IMR-90 (cell line): ENCODE measurements around the gene ACTR5. TPM values are rescaled to one million over a fixed set of nuclear protein-coding genes. Genes with fewer than 3 reads are reported as not detected.

Experiments used
- ATAC-seq: fragments of 200-7000 bp; cut with Tn5 transposase; 2 replicates; pipeline ENCODE4 v1.9.1; 2020; ENCODE audit warnings: low read depth, mild to moderate bottlenecking, moderate library complexity
- BruUV-seq: library from RNA; stranded (reverse); fragments of 400-500 nt; replicated peaks from 2 replicates; lab custom pipeline; 2021; lab: Mats Ljungman, UMichigan
- CTCF ChIA-PET: fragments of 300-600 bp; formaldehyde crosslinking; extraction: SDS; loops from one replicate; lab custom pipeline; 2021; ENCODE audit warnings: antibody characterized with exemption; lab: Yijun Ruan, JAX
- POLR2A ChIA-PET: fragments of 300-600 bp; sonication (Branson Sonifier 250); formaldehyde crosslinking; loops from one replicate; lab custom pipeline; 2022; ENCODE audit warnings: antibody characterized with exemption; ENCODE audit not compliant: unreplicated experiment; lab: Charles Lee
- DNase-seq: peaks from one replicate; pipeline ENCODE4 v3.0.0; 2013
- H2AFZ ChIP-seq: replicated peaks from 2 replicates; pipeline ENCODE3; 2013; ENCODE audit warnings: low read length, mild to moderate bottlenecking; ENCODE audit not compliant: poor library complexity
- H2AK5ac ChIP-seq: 2 replicates; pipeline ENCODE4 v1.6.1; 2013; ENCODE audit warnings: low read depth, low read length, inconsistent platforms
- H2AK9ac ChIP-seq: replicated peaks from 2 replicates; pipeline ENCODE3; 2013; ENCODE audit warnings: mild to moderate bottlenecking, low read depth, low read length, moderate library complexity; ENCODE audit not compliant: poor library complexity
- H2BK120ac ChIP-seq: 2 replicates; pipeline ENCODE4 v1.6.1; 2013; ENCODE audit warnings: low read depth, low read length, inconsistent platforms
- H2BK15ac ChIP-seq: 3 replicates; pipeline ENCODE4 v1.6.1; 2013; ENCODE audit warnings: low read depth, low read length, inconsistent platforms
- H2BK20ac ChIP-seq: 2 replicates; pipeline ENCODE4 v1.6.1; 2013; ENCODE audit warnings: low read depth, mild to moderate bottlenecking, inconsistent platforms, low read length, moderate library complexity
- H2BK5ac ChIP-seq: 2 replicates; pipeline ENCODE4 v1.6.1; 2013; ENCODE audit warnings: mild to moderate bottlenecking, low read depth, low read length, inconsistent platforms; ENCODE audit not compliant: poor library complexity, severe bottlenecking
- H3K14ac ChIP-seq: replicated peaks from 2 replicates; pipeline ENCODE4 v1.6.1; 2013; ENCODE audit warnings: low read depth, low read length, inconsistent platforms
- H3K18ac ChIP-seq: 2 replicates; pipeline ENCODE4 v1.6.1; 2013; ENCODE audit warnings: low read depth, low read length, control low read depth
- H3K23ac ChIP-seq: 2 replicates; pipeline ENCODE4 v1.6.1; 2013; ENCODE audit warnings: low read depth, low read length, inconsistent platforms
- H3K27ac ChIP-seq: 2 replicates; pipeline ENCODE4 v1.5.1; 2013; ENCODE audit warnings: mild to moderate bottlenecking, control low read depth, low read length; ENCODE audit not compliant: insufficient read depth
- H3K27me3 ChIP-seq: 2 replicates; pipeline ENCODE4 v1.6.1; 2013; ENCODE audit warnings: low read length; ENCODE audit not compliant: control insufficient read depth, insufficient read depth
- H3K36me3 ChIP-seq: 2 replicates; pipeline ENCODE4 v1.6.1; 2013; ENCODE audit warnings: low read length, mixed read lengths; ENCODE audit not compliant: control insufficient read depth, insufficient read depth
- H3K4ac ChIP-seq: 2 replicates; pipeline ENCODE4 v1.6.1; 2013; ENCODE audit warnings: low read depth, low read length, inconsistent platforms
- H3K4me1 ChIP-seq: 2 replicates; pipeline ENCODE4 v1.6.1; 2013; ENCODE audit warnings: low read length, mixed read lengths; ENCODE audit not compliant: control insufficient read depth, insufficient read depth
- H3K4me2 ChIP-seq: 2 replicates; pipeline ENCODE4 v1.6.1; 2013; ENCODE audit warnings: low read depth, mild to moderate bottlenecking, control low read depth, low read length, moderate library complexity
- H3K4me3 ChIP-seq: 2 replicates; pipeline ENCODE4 v1.5.1; 2013; ENCODE audit warnings: low read depth, mild to moderate bottlenecking, control low read depth, low read length, moderate library complexity; ENCODE audit not compliant: insufficient read depth
- H3K56ac ChIP-seq: 2 replicates; pipeline ENCODE4 v1.6.1; 2013; ENCODE audit warnings: low read length, inconsistent platforms; ENCODE audit not compliant: insufficient read depth; ENCODE audit errors: extremely low read depth
- H3K79me1 ChIP-seq, 2 experiments: 2 replicates each; pipeline ENCODE4 v1.6.1; 2013; ENCODE audit warnings: low read length in 2 of 2, inconsistent platforms in 1 of 2, low read depth in 1 of 2
- H3K9ac ChIP-seq: 2 replicates; pipeline ENCODE4 v1.6.1; 2013; ENCODE audit warnings: low read depth, low read length, control low read depth
- H3K9me1 ChIP-seq: 2 replicates; pipeline ENCODE4 v1.6.1; 2013; ENCODE audit warnings: low read length, inconsistent platforms; ENCODE audit not compliant: insufficient read depth
- H3K9me3 ChIP-seq: 2 replicates; pipeline ENCODE4 v1.6.1; 2013; ENCODE audit warnings: low read length; ENCODE audit not compliant: control insufficient read depth, insufficient read depth
- H4K20me1 ChIP-seq: 2 replicates; pipeline ENCODE4 v1.6.1; 2013; ENCODE audit warnings: low read length, inconsistent platforms; ENCODE audit not compliant: insufficient read depth
- H4K5ac ChIP-seq: 2 replicates; pipeline ENCODE4 v1.6.1; 2013; ENCODE audit warnings: mild to moderate bottlenecking, low read depth, low read length, control low read depth
- H4K8ac ChIP-seq, 2 experiments: 2 replicates each; pipeline ENCODE4 v1.6.1; 2013; ENCODE audit warnings: low read depth in 2 of 2, low read length in 2 of 2, control low read depth in 1 of 2, inconsistent platforms in 1 of 2
- H4K91ac ChIP-seq: 2 replicates; pipeline ENCODE4 v1.6.1; 2013; ENCODE audit warnings: low read depth, low read length, inconsistent platforms; ENCODE audit not compliant: insufficient read depth
- CHD1 ChIP-seq: IDR thresholded peaks from 2 replicates; pipeline ENCODE4 v1.6.1; 2012; ENCODE audit warnings: low read depth, low read length, improper control_type of control experiment
- ELK1 ChIP-seq: fragments of 150-350 bp; IDR thresholded peaks from 2 replicates; pipeline ENCODE4 v1.6.1; 2016; ENCODE audit warnings: low read depth, mild to moderate bottlenecking, low read length, moderate library complexity, borderline replicate concordance
- FOS ChIP-seq: fragments of 150-350 bp; IDR thresholded peaks from 2 replicates; pipeline ENCODE4 v1.6.1; 2016; ENCODE audit warnings: low read depth, low read length
- MXI1 ChIP-seq: IDR thresholded peaks from 2 replicates; pipeline ENCODE4 v1.6.1; 2012; ENCODE audit warnings: low read depth, mild to moderate bottlenecking, low read length, moderate library complexity, borderline replicate concordance
- POLR2A ChIP-seq: IDR thresholded peaks from 2 replicates; pipeline ENCODE4 v1.6.1; 2012; ENCODE audit warnings: mild to moderate bottlenecking, low read depth, low read length
- WGBS, 2 experiments: methylation state at CpG; one replicate each; pipeline versions ENCODE4 v1.1.5 to v1.1.7; 2013; ENCODE audit warnings: missing lambda C conversion rate in 2 of 2; ENCODE audit not compliant: insufficient read length in 1 of 2; ENCODE audit errors: extremely low coverage in 2 of 2; 5-methylcytosine and 5-hydroxymethylcytosine counted together
- dilution Hi-C: fragments of 300-500 bp; cut with HindIII; formaldehyde crosslinking; loops from one replicate; pipeline ENCODE4 v1.14.3; 2018; ENCODE audit warnings: low sequenced_read_pairs; ENCODE audit not compliant: unreplicated experiment
- in situ Hi-C: fragments of 300-500 bp; cut with MboI; formaldehyde crosslinking; loops from 3 replicates; pipeline ENCODE4 v1.14.3; 2019; ENCODE audit warnings: low sequenced_read_pairs, inconsistent platforms, mixed read lengths
- intact Hi-C: fragments of 100-400 bp; cut with micrococcal nuclease; formaldehyde crosslinking; loops from 2 replicates; pipeline ENCODE4 v1.10.0; 2022
- polyA plus RNA-seq, 3 experiments: library from polyadenylated mRNA; depleted of rRNA; stranded (reverse); fragments of >200 nt; gene quantifications; 2 replicates each; pipeline ENCODE4 v1.2.3, GENCODE V29; 2012; ENCODE audit warnings: low replicate concordance in 1 of 3
- total RNA-seq: library from RNA; depleted of rRNA; stranded (reverse); fragments of >200 nt; gene quantifications from 2 replicates; pipeline ENCODE4 v1.2.3, GENCODE V29; 2012
- TF ChIP-seq, protein P1 (sequence below): conservative IDR thresholded peaks from 2 replicates; pipeline ENCODE4 v1.5.1; 2012; ENCODE audit warnings: mild to moderate bottlenecking, low read depth, low read length, improper control_type of control experiment

ACTR5 gene
- total and polyA plus RNA-seq, 2 of the 4 experiments (the other 2 are of a cell fraction) = 5.9 to 6.6 TPM

- Histone ChIP-seq H2BK5ac (no peak overlapping the region), H2BK20ac (no peak overlapping the region), H4K8ac (no peak overlapping the region), H3K9me3 (peaks cover 10% of the 10 kb centered on the region; the same call in 1 of the 2 replicates), H3K27ac (no peak overlapping the region), H3K4me2 (no peak overlapping the region), H3K56ac (no peak overlapping the region), H2AFZ (no peak overlapping the region), H3K23ac (no peak overlapping the region), H2BK15ac (no peak overlapping the region), H3K9me1 (no peaks in the 10 kb centered on the region; the same call in 1 of the 2 replicates), H3K4me3 (no peak overlapping the region), H4K5ac (no peak overlapping the region), H3K4me1 (no peaks in the 10 kb centered on the region), H3K79me1 (no peaks in the 10 kb centered on the region), H2AK5ac (no peak overlapping the region), H3K27me3 (peaks cover 82% of the 10 kb centered on the region), H2BK120ac (no peak overlapping the region), H4K91ac (no peak overlapping the region), H3K18ac (no peak overlapping the region), H3K9ac (no peak overlapping the region), H3K36me3 (no peaks in the 10 kb centered on the region), H3K14ac (no peak overlapping the region), H2AK9ac (no peak overlapping the region), H3K4ac (no peak overlapping the region), H4K20me1 (peaks cover 12% of the 10 kb centered on the region)
- POLR2A ChIA-PET = no interaction called here
- CTCF ChIA-PET = no interaction called here
- TF ChIP-seq CHD1 (no peak), MXI1 (no peak), FOS (no peak), ELK1 (no peak), POLR2A (no peak)
- TF ChIP-seq, protein P1, sequence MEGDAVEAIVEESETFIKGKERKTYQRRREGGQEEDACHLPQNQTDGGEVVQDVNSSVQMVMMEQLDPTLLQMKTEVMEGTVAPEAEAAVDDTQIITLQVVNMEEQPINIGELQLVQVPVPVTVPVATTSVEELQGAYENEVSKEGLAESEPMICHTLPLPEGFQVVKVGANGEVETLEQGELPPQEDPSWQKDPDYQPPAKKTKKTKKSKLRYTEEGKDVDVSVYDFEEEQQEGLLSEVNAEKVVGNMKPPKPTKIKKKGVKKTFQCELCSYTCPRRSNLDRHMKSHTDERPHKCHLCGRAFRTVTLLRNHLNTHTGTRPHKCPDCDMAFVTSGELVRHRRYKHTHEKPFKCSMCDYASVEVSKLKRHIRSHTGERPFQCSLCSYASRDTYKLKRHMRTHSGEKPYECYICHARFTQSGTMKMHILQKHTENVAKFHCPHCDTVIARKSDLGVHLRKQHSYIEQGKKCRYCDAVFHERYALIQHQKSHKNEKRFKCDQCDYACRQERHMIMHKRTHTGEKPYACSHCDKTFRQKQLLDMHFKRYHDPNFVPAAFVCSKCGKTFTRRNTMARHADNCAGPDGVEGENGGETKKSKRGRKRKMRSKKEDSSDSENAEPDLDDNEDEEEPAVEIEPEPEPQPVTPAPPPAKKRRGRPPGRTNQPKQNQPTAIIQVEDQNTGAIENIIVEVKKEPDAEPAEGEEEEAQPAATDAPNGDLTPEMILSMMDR = no peak
- dilution Hi-C loops (no loop called here), intact Hi-C loops (no loop called here), in situ Hi-C loops (loop anchor here (10.0 to 25.0 kb wide), 3 partner anchors 85 to 267 kb away; partner anchors contain the start of gene RALGAPB)
- no TSS peak for BruUV-seq
- DNase-seq (no peak), ATAC-seq (no peak)
- WGBS, 2 experiments = 6% methylated on average over 2 of the region's 7 CpGs; no CpG with 5 or more reads in 1 of the 2 experiments
These were observed 18.5 kb upstream of the ACTR5 start for GRCh38 chr20:38729767-38730166.
